GM12878 (cell line): ENCODE measurements around the gene AXIN1. TPM values are rescaled to one million over a fixed set of nuclear protein-coding genes. Genes with fewer than 3 reads are reported as not detected.
"Not testable (repeated sequence)": the region's sequence is repeated elsewhere in the genome, so short reads cannot be mapped to it uniquely, and the experiment has no call there.

Experiments used
- ATAC-seq: fragments of 200-7000 bp; cut with Tn5 transposase; 3 replicates; pipeline ENCODE4 v1.9.1; 2020; ENCODE audit warnings: mild to moderate bottlenecking, moderate library complexity
- BruUV-seq: library from RNA; stranded (reverse); fragments of 400-500 nt; replicated peaks from 2 replicates; lab custom pipeline; 2021; lab: Mats Ljungman, UMichigan
- CTCF ChIA-PET: fragments of 300-600 bp; sonication (Branson Sonifier 250); formaldehyde crosslinking; extraction: SDS; loops from one replicate; lab custom pipeline; 2021; ENCODE audit warnings: inconsistent platforms; lab: Yijun Ruan, JAX
- POLR2A ChIA-PET: fragments of 350-600 bp; formaldehyde crosslinking; extraction: SDS; loops from one replicate; lab custom pipeline; 2021; ENCODE audit warnings: inconsistent platforms; lab: Charles Lee
- RAD21 ChIA-PET: fragments of 300-600 bp; sonication (Branson Sonifier 250); formaldehyde crosslinking; loops from one replicate; lab custom pipeline; 2023; ENCODE audit warnings: antibody characterized with exemption; ENCODE audit not compliant: unreplicated experiment; lab: Charles Lee
- SMC1A ChIA-PET: fragments of 300-600 bp; sonication (Branson Sonifier 250); formaldehyde crosslinking; loops from one replicate; lab custom pipeline; 2023; ENCODE audit not compliant: unreplicated experiment, uncharacterized antibody; lab: Charles Lee
- DNase-seq: peaks from one replicate; pipeline ENCODE4 v3.0.0-alpha.2; 2011; ENCODE audit warnings: low read depth, low spot score
- FAIRE-seq: peaks from 3 replicates; lab custom pipeline; 2011; peaks lifted over from hg19 to GRCh38; lab: Jason Lieb, UNC
- H2AFZ ChIP-seq: 2 replicates; pipeline ENCODE4 v1.6.0; 2011; ENCODE audit warnings: low read depth, low read length, control low read depth; ENCODE audit not compliant: control insufficient read depth
- H3K27ac ChIP-seq: 2 replicates; pipeline ENCODE4 v1.5.1; 2011; ENCODE audit warnings: control low read depth; ENCODE audit not compliant: control insufficient read depth, insufficient read depth
- H3K27me3 ChIP-seq, 2 experiments: replicated peaks in 1 of 2; 2 replicates each; pipeline versions ENCODE4 v1.6.0 to v1.6.1; 2011; ENCODE audit warnings: low read length in 1 of 2; ENCODE audit not compliant: control insufficient read depth in 2 of 2, insufficient read depth in 2 of 2
- H3K36me3 ChIP-seq, 2 experiments: 2 replicates each; pipeline ENCODE4 v1.5.1; 2011; ENCODE audit warnings: low read length in 1 of 2; ENCODE audit not compliant: control insufficient read depth in 2 of 2, insufficient read depth in 2 of 2
- H3K4me1 ChIP-seq: 2 replicates; pipeline ENCODE4 v1.6.1; 2011; ENCODE audit warnings: mild to moderate bottlenecking, low read length, moderate library complexity, mixed read lengths; ENCODE audit not compliant: control insufficient read depth, insufficient read depth
- H3K4me2 ChIP-seq: 2 replicates; pipeline ENCODE4 v1.6.0; 2011; ENCODE audit warnings: control low read depth; ENCODE audit not compliant: control insufficient read depth, insufficient read depth
- H3K4me3 ChIP-seq: fragments of 200-600 bp; sonication (generic); 2 replicates; pipeline ENCODE4 v1.5.1; 2016
- H3K79me2 ChIP-seq: 2 replicates; pipeline ENCODE4 v1.6.0; 2011; ENCODE audit warnings: low read length; ENCODE audit not compliant: control insufficient read depth, insufficient read depth
- H3K9ac ChIP-seq: 2 replicates; pipeline ENCODE4 v1.8.0; 2011; ENCODE audit warnings: low read length, control low read depth, mixed read lengths; ENCODE audit not compliant: control insufficient read depth, insufficient read depth
- H3K9me3 ChIP-seq: replicated peaks from 3 replicates; pipeline ENCODE4 v1.5.1; 2011; ENCODE audit warnings: mild to moderate bottlenecking, low read length; ENCODE audit not compliant: control insufficient read depth, insufficient read depth
- H4K20me1 ChIP-seq: 2 replicates; pipeline ENCODE4 v1.6.0; 2011; ENCODE audit not compliant: control insufficient read depth, insufficient read depth
- CBX5 ChIP-seq: sonication (generic); IDR thresholded peaks from 2 replicates; pipeline ENCODE4 v1.6.1; 2016; ENCODE audit warnings: low read depth, moderate library complexity, mild to moderate bottlenecking, inconsistent platforms
- POLR2A ChIP-seq: IDR thresholded peaks from 2 replicates; pipeline ENCODE4 v1.6.1; 2011; ENCODE audit warnings: low read depth, mild to moderate bottlenecking, low read length
- WGBS: methylation state at CpG from one replicate; pipeline ENCODE4 v1.1.6; 2016; ENCODE audit warnings: low lambda C conversion rate; ENCODE audit not compliant: insufficient replicate concordance, insufficient coverage; ENCODE audit errors: missing lambda C conversion rate; 5-methylcytosine and 5-hydroxymethylcytosine counted together
- in situ Hi-C: fragments of 300-500 bp; cut with MboI; formaldehyde crosslinking; loops from 9 replicates; pipeline ENCODE4 v1.14.3; 2018; ENCODE audit warnings: mixed read lengths
- intact Hi-C: fragments of 100-400 bp; cut with micrococcal nuclease; formaldehyde crosslinking; loops from one replicate; pipeline ENCODE4 v1.14.2; 2022; ENCODE audit not compliant: unreplicated experiment
- polyA plus RNA-seq, 11 experiments: library from polyadenylated mRNA; depleted of rRNA in 4 of 11; unstranded in 6 of 11; stranded (reverse) in 5 of 11; fragments of >200 nt; fragmentation: Nextera tagmentation in 4 of 11; fragmentation: Illumina TruSeq in 1 of 11; extraction: Ambion mirVana in 4 of 11; extraction: Trizol in 1 of 11; gene quantifications; 1 replicate in 1 of 11; 2 replicates in 10 of 11; pipeline versions ENCODE4 v1.2.1 to v1.2.3, GENCODE V29; 2011 to 2016; ENCODE audit warnings: inconsistent platforms in 2 of 11, missing spikeins in 2 of 11, low read depth in 1 of 11
- total RNA-seq, 4 experiments: library from RNA; depleted of rRNA in 3 of 4; stranded (reverse); fragments of >200 nt in 3 of 4; fragmentation: Illumina TruSeq in 1 of 4; extraction: Trizol in 1 of 4; gene quantifications; 2 replicates each; pipeline versions ENCODE4 v1.2.1 to v1.2.3, GENCODE V29; 2013 to 2021
- TF ChIP-seq, protein P1 (sequence below): fragments of 450-650 bp; IDR thresholded peaks from 2 replicates; pipeline ENCODE4 v1.6.1; 2017; ENCODE audit warnings: low read depth, mild to moderate bottlenecking, moderate library complexity

AXIN1 gene
- total and polyA plus RNA-seq, 10 of the 15 experiments (the other 5 are each of a cell fraction or from before 2014, with no cell fraction given): 0.26 to 27.1 (median 7.7) TPM

DNA sequence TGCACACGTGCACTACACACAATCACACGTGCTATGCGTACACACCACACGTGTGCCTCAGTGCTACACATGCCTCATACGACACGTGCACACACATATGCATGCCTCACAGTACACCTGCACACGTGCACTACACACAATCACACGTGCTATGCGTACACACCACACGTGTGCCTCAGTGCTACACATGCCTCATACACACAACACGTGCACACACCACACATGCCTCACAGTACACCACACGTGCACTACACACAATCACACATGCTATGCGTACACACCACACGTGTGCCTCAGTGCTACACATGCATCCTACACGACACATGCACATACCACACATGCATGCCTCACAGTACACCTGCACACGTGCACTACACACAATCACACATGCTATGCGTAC, 85.0 kb downstream of the AXIN1 start:
- H2AFZ ChIP-seq, H3K79me2 ChIP-seq, H4K20me1 ChIP-seq, DNase-seq, BruUV-seq, H3K27me3 ChIP-seq, intact Hi-C loops, H3K27ac ChIP-seq, H3K4me1 ChIP-seq, FAIRE-seq, H3K4me2 ChIP-seq, H3K9me3 ChIP-seq, H3K9ac ChIP-seq, SMC1A ChIA-PET, in situ Hi-C loops, RAD21 ChIA-PET, H3K4me3 ChIP-seq, ATAC-seq, CTCF ChIA-PET, POLR2A ChIA-PET, H3K36me3 ChIP-seq: not testable (repeated sequence)
- 80% methylated on average over 17 of the region's 17 CpGs for WGBS
- TF ChIP-seq POLR2A: peak; percentile 55

DNA sequence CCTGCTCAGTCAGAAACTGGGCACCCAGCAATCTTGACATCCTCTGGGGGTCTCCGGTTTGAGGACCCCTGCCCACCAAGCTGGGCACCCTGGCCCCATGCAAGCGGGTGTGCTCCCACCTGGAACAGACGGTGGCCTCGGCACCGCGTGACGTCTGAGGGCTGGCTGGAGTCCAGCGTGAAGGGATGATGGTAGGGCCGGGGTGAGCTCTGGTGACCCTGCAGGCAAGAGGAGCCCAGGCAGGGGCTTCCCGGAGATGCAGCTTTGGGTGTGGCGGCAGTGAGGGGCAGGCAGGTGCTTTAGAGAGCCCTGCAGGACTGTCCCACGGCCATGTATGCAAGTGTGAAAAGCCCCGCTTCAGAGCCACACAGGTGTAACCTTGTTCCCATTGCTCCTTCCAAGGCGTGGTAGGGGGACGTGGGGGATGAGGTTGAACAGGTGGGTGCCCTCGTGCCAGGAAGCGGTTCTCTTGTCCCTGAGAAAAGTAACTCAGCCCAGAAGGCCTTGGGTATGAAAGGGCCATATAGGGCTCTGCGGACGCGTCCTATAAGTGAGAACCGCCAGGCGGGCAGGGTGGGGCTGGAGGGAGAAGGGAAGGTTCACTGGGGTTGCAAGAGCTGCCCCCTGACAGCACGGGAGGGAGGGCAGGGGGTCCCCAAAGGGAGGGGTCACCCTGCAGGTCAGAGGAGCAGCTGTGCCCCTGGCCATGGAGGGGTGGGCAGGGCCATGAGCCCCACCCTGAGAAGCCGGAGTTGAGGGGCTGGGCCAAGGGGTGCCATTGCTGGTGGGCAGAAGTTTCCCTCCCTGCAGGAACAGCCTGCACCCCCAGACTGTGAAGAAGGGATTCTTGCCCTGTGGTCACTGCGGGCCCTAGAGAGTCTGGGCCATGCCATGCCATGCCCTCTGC, 86.0 kb downstream of the AXIN1 start:
- POLR2A ChIA-PET: no interaction called here
- no peak overlapping the region for H3K9ac ChIP-seq
- no TSS peak for BruUV-seq

More for the DNA sequence above, 86.0 kb downstream of the AXIN1 start:
- intact Hi-C loops: no loop called here
- no peaks in the 10 kb centered on the region for H4K20me1 ChIP-seq
- H3K79me2 ChIP-seq: no peaks in the 10 kb centered on the region
- in situ Hi-C loops: no loop called here
- DNase-seq: no peak
- H3K4me3 ChIP-seq: no peak overlapping the region
- H3K4me2 ChIP-seq: no peak overlapping the region
- TF ChIP-seq CBX5: no peak
- TF ChIP-seq, protein P1, sequence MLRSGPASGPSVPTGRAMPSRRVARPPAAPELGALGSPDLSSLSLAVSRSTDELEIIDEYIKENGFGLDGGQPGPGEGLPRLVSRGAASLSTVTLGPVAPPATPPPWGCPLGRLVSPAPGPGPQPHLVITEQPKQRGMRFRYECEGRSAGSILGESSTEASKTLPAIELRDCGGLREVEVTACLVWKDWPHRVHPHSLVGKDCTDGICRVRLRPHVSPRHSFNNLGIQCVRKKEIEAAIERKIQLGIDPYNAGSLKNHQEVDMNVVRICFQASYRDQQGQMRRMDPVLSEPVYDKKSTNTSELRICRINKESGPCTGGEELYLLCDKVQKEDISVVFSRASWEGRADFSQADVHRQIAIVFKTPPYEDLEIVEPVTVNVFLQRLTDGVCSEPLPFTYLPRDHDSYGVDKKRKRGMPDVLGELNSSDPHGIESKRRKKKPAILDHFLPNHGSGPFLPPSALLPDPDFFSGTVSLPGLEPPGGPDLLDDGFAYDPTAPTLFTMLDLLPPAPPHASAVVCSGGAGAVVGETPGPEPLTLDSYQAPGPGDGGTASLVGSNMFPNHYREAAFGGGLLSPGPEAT: no peak
- 0 out of 2 replicates have a peak, but pooled peaks have one; percentile 4 for TF ChIP-seq POLR2A
- no peaks in the 10 kb centered on the region for H3K27me3 ChIP-seq
- WGBS: 75% methylated on average over 23 of the region's 25 CpGs
- no peak overlapping the region for H3K27ac ChIP-seq
- H3K9me3 ChIP-seq: no peaks in the 10 kb centered on the region
- SMC1A ChIA-PET: no interaction called here
- no peaks in the 10 kb centered on the region for H3K4me1 ChIP-seq
- FAIRE-seq: no peak
- CTCF ChIA-PET: no interaction called here
- no peak for ATAC-seq
- RAD21 ChIA-PET: no interaction called here
- no peak overlapping the region for H2AFZ ChIP-seq
- no peaks in the 10 kb centered on the region for H3K36me3 ChIP-seq
